Activated CD4-positive, alpha-beta T cell treated with anti-CD3 and anti-CD28 coated beads for 48 hours (primary cell): ENCODE data around the gene CCL28.
"Not testable (repeated sequence)": the region's sequence is repeated elsewhere in the genome, so short reads cannot be mapped to it uniquely, and the experiment has no call there.

Experiments used
- DNase-seq: peaks from one replicate; pipeline ENCODE4 v3.0.0-alpha.2; 2020

Gene CCL28

GRCh38 chr5:43409809-43410271 lies 2.4 kb downstream of the CCL28 start:
- DNase-seq = no peak

DNA sequence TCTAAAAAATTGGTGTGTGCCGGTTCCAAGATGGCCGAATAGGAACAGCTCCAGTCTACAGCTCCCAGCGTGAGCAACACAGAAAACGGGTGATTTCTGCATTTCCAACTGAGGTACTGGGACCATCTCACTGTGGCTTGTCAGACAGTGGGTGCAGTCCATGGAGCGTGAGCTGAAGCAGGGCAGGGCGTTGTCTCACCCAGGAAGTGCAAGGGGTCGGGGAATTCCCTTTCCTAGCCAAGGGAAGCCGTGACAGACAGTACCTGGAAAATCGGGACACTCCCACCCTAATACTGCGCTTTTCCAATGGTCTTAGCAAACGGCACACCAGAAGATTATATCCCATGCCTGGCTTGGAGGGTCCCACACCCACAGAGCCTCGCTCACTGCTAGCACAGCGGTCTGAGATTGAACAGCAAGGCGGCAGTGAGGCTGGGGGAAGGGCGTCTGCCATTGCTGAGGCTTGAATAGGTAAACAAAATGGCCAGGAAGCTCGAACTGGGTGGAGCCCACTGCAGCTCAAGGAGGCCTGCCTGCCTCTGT lies 9.6 kb downstream of the CCL28 start:
- DNase-seq = not testable (repeated sequence)

- DNase-seq = no peak
Observed at GRCh38 chr5:43401827-43402226, 10.4 kb downstream of the CCL28 start.

DNA sequence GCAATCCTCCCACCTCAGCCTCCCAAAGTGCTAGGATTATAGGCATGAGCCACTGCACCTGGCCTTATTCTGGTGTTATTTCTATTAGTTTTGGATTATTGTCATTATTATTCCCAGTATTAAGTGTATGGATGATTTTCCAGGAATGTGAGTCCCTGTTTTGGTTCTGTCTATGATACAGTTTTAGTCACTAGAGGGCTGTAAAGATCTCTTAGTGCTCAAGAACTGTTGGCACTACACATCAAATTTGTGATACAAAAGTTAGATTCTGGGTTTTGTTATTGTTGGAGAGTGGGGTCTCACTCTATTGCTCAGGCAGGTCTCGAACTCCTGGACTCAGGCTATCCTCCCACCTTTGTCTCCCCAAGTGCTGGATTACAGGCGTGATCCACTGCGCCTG lies 12.1 kb downstream of the CCL28 start:
- DNase-seq = no peak

DNA sequence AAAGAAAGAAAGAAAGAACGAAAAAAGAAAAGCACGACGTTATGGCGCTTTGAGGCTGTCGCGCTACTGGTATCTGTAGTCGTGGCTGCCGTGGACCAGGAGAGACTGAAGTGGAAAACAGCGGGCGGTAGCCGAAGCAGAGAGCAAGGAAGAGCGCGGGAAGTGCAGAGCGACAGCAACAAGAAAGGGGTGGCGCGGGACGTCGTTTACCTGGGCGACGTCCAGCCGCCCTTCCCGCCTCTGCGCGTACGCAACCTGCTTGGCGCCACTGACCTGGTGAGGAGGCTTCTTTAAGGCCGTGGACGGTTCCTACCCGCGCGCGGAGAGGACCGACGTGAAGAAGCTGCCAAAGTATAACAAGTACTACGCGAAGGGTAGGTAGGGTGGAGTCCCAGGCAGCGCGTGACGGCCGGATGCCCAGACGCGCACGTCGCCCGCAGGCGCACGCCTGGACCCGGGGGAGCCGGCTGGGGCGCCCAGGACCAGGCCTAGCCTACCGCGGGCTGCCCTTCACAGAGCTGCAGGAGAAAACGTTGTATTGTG lies 15.4 kb downstream of the CCL28 start:
- DNase-seq = peak; percentile 77

DNA sequence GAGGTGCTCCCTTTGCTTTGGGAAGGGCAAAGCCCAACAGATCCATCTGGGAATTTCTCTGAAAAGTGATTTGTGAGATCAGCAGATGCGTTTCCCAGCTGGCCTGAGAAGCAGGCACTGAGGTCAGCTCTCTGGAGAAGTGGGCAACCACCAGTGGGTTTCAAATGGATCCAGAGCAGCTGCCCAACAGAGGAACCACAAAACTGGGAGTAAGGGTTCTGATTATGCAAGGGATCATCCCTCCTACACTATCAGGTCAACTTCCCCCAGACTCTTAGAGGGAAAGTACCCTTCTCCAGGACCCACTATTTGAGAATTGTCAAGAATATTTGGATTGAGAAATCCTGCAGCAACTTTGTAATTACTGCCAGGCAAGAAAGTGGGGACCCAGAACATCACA lies 21.7 kb downstream of the CCL28 start:
- DNase-seq = no peak

DNA sequence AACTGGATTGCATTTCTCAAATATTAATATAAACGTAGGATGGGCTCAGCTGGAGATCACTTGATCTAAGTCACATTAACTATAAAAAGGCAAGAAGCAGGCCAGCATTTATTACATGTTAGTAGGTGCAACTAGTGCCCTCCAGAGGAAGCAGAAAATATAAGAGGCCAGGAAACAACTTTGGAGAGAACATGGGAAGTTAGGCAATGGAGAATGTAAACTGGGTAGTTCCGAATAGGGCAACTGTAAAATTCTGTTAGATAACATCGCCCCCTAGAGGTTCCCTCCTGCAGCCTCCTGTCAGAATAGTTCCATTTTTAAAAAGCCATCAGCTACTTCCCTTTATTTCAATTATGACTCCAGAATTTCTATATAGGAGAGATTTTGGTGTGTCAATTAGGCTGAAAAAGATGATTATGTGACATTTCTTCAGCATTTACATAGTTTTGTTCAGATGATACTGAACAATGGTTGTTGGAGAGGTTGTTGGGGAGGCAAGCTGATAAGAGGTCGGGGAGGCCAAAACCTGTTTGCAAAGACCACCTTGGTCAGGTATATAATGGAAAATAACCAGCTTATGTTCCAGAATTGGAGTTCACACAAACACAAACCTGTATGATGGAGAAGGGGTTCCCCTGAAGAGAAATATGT lies 22.4 kb downstream of the CCL28 start:
- peak; percentile 60 for DNase-seq

DNA sequence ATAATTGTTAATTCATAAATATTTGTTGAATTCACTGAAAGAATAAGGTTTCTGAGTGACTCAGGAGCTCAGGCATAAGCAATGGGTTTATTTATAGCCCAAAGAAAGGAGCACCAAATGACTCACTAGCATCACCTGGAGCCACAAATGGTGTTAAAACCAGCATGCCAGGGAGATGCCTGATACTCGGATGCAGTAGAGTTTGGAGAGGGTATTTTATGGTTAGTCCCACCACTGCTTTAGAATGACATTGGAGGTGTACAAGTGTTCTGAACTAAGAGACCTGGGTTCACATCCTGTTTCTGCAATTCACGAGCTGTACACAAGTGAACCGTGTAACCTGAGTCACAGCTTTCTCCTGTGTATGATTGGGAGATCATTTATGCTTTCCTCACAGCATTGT lies 25.2 kb downstream of the CCL28 start:
- no peak for DNase-seq

DNA sequence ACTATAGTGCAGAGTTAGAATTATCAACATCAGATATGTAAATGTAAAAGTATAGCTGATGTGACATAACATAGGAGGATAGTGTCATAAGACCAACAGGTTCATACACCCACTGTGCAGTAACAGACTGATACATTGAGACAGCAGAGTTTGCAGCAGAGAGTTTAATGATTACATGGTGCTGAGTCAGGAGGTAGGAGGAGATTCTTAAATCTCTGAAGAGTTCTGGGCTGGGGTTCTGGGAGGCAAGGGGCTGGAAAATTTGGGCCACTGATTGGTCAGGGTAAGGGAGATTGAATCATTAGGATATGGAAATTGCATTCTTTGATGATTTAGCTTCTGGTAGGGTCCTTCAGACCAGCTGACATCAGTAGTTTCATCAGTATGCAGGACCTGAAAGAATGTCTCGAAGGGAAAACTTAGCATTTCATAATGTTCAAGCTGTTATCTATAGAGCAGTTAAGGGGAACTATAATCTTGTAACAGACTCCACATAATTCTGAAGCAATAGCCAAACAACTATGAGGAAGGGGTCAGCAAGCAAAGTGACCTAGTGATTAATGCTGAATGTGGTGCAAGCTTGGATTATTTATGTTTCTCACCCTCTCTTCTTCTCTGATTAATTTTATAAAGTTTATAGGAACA lies 35.6 kb downstream of the CCL28 start:
- DNase-seq = no peak

- DNase-seq = no peak
Observed at GRCh38 chr5:43371821-43372220, 40.4 kb downstream of the CCL28 start.

- no peak for DNase-seq
Observed at GRCh38 chr5:43370352-43370751, 41.8 kb downstream of the CCL28 start.

GRCh38 chr5:43369651-43370050 lies 42.5 kb downstream of the CCL28 start:
- DNase-seq = no peak

DNA sequence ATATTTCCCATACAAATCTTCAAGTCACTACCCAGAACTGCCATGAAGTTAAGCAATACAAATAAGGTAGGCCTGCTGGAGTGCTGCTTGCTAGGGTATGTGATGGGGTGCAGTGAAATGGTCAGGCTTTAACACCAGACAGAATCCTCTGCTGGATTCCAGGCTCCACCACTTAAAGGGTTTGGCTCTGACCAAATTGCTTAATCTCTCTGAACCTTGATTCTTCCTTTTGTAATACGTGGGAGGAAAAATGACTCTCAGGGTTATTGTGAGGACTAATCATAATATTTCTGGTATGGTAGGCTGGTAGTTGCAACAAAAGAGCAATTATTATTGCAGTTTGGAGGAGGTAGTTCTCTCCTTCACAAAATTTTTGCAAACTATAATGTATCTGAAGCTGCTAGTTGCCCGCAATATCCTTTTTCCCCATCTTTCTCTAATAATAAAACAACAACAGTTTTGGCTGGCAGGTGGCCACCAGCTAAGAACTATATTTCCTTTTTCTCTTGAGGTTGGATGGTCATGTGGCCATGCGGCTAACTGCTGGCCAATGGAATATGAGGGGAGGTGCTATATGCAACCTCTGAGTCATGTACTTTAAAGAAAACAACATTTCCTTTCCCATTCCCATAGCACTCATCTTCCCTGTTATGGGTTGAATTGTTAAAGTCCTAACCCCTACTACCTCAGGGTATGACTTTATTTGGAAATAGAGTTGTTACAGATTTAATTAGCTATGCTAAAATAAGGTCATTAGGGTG lies 44.1 kb downstream of the CCL28 start:
- no peak for DNase-seq

- DNase-seq = no peak
Observed at GRCh38 chr5:43367453-43367852, 44.7 kb downstream of the CCL28 start.

DNA sequence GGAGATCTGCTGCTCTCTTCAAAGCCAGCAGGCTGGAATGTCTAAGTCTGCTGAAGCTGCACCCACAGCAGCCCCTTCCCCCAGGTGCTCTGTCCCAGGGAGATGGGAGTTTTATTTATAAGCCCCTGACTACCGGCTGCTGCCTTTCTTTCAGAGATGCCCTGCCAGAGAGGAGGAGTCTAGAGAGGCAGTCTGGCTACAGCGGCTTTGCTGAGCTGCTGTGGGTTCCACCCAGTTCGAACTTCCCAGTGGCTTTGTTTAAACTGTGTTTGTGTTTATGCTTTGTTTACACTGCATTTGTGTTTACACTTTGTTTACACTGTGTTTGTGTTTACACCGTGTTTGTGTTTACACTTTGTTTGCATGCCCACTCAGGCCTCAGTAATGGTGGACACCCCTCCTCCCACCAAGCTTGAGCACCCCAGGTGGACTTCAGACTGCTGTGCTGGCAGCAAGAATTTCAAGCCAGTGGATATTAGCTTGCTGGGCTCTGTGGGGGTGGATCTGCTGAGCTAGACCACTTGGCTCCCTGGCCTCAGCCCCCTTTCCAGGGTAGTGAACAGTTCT lies 45.4 kb downstream of the CCL28 start:
- DNase-seq = not testable (repeated sequence)

- DNase-seq = not testable (repeated sequence)
Observed at GRCh38 chr5:43365155-43365554, 47.0 kb downstream of the CCL28 start.

DNA sequence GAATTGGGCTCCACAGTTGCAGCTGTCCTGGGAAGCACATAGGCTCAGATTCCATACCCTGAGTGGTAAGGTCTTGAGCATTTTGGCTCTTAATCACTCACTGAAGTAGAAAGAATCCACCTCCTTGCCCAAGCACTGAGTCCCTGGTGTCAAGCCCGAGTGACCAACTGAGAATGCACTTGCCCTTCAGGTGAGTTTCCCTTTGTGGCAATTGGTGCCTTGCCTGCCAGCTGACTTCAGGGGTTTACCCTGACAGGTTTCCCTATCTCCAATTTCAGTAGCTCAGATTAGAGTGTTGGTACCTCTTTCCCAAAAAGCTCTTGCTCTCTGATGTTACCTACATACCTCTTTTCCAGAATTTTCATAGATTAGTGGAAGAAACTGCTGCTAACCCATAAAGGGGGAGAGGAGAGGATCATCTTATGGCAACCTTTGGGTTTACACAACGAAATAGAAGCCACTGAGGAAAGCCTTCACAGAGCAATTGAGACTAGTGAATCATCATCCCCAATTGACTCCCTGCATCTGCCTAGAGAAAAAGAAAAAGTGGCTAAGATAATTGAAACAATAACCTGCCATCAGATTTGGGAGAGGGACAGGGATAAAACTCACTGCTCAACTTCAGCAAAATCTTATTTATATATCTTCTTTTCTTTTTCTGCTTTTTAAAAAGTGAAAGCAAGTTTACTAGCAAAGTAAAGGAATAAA lies 48.6 kb downstream of the CCL28 start:
- no peak for DNase-seq

GRCh38 chr5:43362725-43363435 lies 49.3 kb downstream of the CCL28 start:
- DNase-seq = no peak

GRCh38 chr5:43358726-43359125 lies 53.5 kb downstream of the CCL28 start:
- DNase-seq = no peak

- DNase-seq = no peak
Observed at GRCh38 chr5:43358301-43358700, 53.9 kb downstream of the CCL28 start.

DNA sequence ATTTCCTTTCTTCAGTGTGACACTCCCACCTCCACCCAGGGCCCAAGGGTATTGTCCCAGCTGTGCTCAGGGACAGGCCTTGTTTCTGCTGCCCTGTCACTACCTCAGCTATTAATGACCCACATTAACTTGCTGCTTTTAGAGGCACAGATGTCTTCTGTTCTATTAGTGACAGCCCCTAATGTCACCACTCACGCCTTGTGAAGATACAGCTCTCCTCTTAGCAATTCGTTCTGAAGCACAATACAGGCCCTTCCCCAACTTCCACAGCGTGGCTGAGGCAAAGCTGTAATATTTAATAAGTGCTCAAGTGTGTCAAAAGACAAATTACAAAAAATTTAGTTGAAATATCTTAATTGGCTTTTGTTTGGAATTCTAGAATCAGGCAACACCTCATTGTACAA lies 54.3 kb downstream of the CCL28 start:
- DNase-seq = no peak

DNA sequence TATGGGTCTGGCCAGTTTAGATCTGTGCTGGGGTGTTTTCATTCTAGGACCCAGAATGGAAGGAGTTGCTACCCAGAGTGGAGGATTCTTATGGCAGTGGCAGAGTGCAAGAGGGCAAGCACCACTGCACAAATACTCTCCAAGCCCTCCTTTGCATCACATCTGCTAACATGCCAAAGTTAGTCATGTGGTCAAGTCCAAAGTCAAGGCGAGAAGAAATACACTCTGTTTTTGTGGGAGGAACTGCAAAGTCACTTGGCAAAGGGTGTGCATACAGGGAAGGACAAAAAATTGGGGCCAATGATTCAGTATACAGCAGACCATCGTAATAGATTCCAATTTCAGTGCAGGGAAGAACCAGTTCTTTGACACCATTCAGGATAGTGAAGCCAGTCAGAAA lies 55.1 kb downstream of the CCL28 start:
- no peak for DNase-seq
